ENCODE data around the gene PHKA2. TPM values are rescaled to one million over a fixed set of nuclear protein-coding genes. Genes with fewer than 3 reads are reported as not detected.

PHKA2 gene
- total RNA-seq, 1 experiment from 2014 or later, result 34.4 TPM

- no peak overlapping the region for H3K4me3 ChIP-seq
- TF ChIP-seq CTCF (conservative IDR thresholded peaks at IDR 0.05) (no peak), EZH2 (IDR thresholded peaks at IDR 0.05; ENCODE audit: low read depth) (no peak)
- CTCF ChIA-PET, result no interaction called here
Measured at GRCh38 chrX:18970465-18970864, 13.4 kb downstream of the PHKA2 start.

GRCh38 chrX:18966624-18967023 lies 17.3 kb downstream of the PHKA2 start:
- H3K36me3 ChIP-seq (ENCODE audit: low read depth), result no peaks in the 10 kb centered on the region
- no peak overlapping the region for H2AFZ ChIP-seq
- CTCF ChIA-PET, result interaction anchor here (0.6 kb wide), 1 partner anchor 880 kb away, joined by 4 read pairs; no protein-coding TSS in a partner anchor

More at GRCh38 chrX:18970465-18970864, 13.4 kb downstream of the PHKA2 start:
- Histone ChIP-seq H3K27me3 (ENCODE audit: insufficient read depth, low read depth) (no peaks in the 10 kb centered on the region), H3F3A (ENCODE audit: insufficient read depth, low read depth) (no peaks in the 10 kb centered on the region), H2AFZ (no peak overlapping the region), H3K79me2 (ENCODE audit: low read depth) (no peaks in the 10 kb centered on the region), H4K20me1 (ENCODE audit: insufficient read depth) (no peaks in the 10 kb centered on the region), H3K4me2 (no peak overlapping the region), H3K36me3 (ENCODE audit: low read depth) (no peaks in the 10 kb centered on the region), H3K27ac (no peak overlapping the region), H3K4me1 (replicated peaks; ENCODE audit: insufficient read depth) (no peaks in the 10 kb centered on the region), H3K9me3 (ENCODE audit: insufficient read depth, low read depth) (no peaks in the 10 kb centered on the region), H3K9me2 (ENCODE audit: insufficient read depth) (no peaks in the 10 kb centered on the region)
- POLR2A ChIA-PET (ENCODE audit: unreplicated experiment), result no interaction called here
- no peak for DNase-seq
- BruUV-seq (replicated peaks), result no TSS peak
- intact Hi-C loops (cut with micrococcal nuclease; ENCODE audit: unreplicated experiment), result no loop called here

GRCh38 chrX:18964901-18965300 lies 19.0 kb downstream of the PHKA2 start:
- no peaks in the 10 kb centered on the region for H3K9me3 ChIP-seq (ENCODE audit: insufficient read depth, low read depth)
- DNase-seq, result no peak
- POLR2A ChIA-PET (ENCODE audit: unreplicated experiment), result no interaction called here
- H3K27me3 ChIP-seq (ENCODE audit: insufficient read depth, low read depth), result no peaks in the 10 kb centered on the region
- BruUV-seq (replicated peaks), result no TSS peak
- CTCF ChIA-PET, result interaction anchor here (0.6 kb wide), 1 partner anchor 33 kb away, joined by 3 read pairs; no protein-coding TSS in a partner anchor
- no peaks in the 10 kb centered on the region for H3K79me2 ChIP-seq (ENCODE audit: low read depth)
- H3K4me1 ChIP-seq (replicated peaks; ENCODE audit: insufficient read depth), result no peaks in the 10 kb centered on the region
- H4K20me1 ChIP-seq (ENCODE audit: insufficient read depth), result no peaks in the 10 kb centered on the region
- no peaks in the 10 kb centered on the region for H3K36me3 ChIP-seq (ENCODE audit: low read depth)
- no peak overlapping the region for H3K27ac ChIP-seq
- TF ChIP-seq CTCF (conservative IDR thresholded peaks at IDR 0.05), result no peak
- no peak for TF ChIP-seq EZH2 (IDR thresholded peaks at IDR 0.05; ENCODE audit: low read depth)
- H3K9me2 ChIP-seq (ENCODE audit: insufficient read depth), result no peaks in the 10 kb centered on the region
- no peak overlapping the region for H2AFZ ChIP-seq
- no peak overlapping the region for H3K4me2 ChIP-seq
- no peaks in the 10 kb centered on the region for H3F3A ChIP-seq (ENCODE audit: insufficient read depth, low read depth)
- intact Hi-C loops (cut with micrococcal nuclease; ENCODE audit: unreplicated experiment), result no loop called here
- no peak overlapping the region for H3K4me3 ChIP-seq

More at GRCh38 chrX:18966624-18967023, 17.3 kb downstream of the PHKA2 start:
- Histone ChIP-seq H3F3A (ENCODE audit: insufficient read depth, low read depth) (no peaks in the 10 kb centered on the region), H3K79me2 (ENCODE audit: low read depth) (no peaks in the 10 kb centered on the region), H3K27me3 (ENCODE audit: insufficient read depth, low read depth) (no peaks in the 10 kb centered on the region), H3K27ac (no peak overlapping the region), H3K4me3 (no peak overlapping the region), H3K4me2 (no peak overlapping the region), H3K9me3 (ENCODE audit: insufficient read depth, low read depth) (no peaks in the 10 kb centered on the region), H3K9me2 (ENCODE audit: insufficient read depth) (no peaks in the 10 kb centered on the region), H4K20me1 (ENCODE audit: insufficient read depth) (no peaks in the 10 kb centered on the region), H3K4me1 (replicated peaks; ENCODE audit: insufficient read depth) (no peaks in the 10 kb centered on the region)
- intact Hi-C loops (cut with micrococcal nuclease; ENCODE audit: unreplicated experiment), result no loop called here
- no peak for TF ChIP-seq EZH2 (IDR thresholded peaks at IDR 0.05; ENCODE audit: low read depth)
- DNase-seq, result no peak
- BruUV-seq (replicated peaks), result no TSS peak
- POLR2A ChIA-PET (ENCODE audit: unreplicated experiment), result no interaction called here

- H3K79me2 ChIP-seq (ENCODE audit: low read depth), result no peaks in the 10 kb centered on the region
- TF ChIP-seq EZH2 (IDR thresholded peaks at IDR 0.05; ENCODE audit: low read depth), result no peak
- TF ChIP-seq CTCF (conservative IDR thresholded peaks at IDR 0.05), result no peak
- H3K27ac ChIP-seq, result no peak overlapping the region
- CTCF ChIA-PET, result no interaction called here
- intact Hi-C loops (cut with micrococcal nuclease; ENCODE audit: unreplicated experiment), result no loop called here
- H3F3A ChIP-seq (ENCODE audit: insufficient read depth, low read depth), result no peaks in the 10 kb centered on the region
- no peak overlapping the region for H3K4me3 ChIP-seq
- H3K36me3 ChIP-seq (ENCODE audit: low read depth), result no peaks in the 10 kb centered on the region
- H3K9me2 ChIP-seq (ENCODE audit: insufficient read depth), result no peaks in the 10 kb centered on the region
- no peaks in the 10 kb centered on the region for H3K4me1 ChIP-seq (replicated peaks; ENCODE audit: insufficient read depth)
- no peak overlapping the region for H3K4me2 ChIP-seq
- H3K9me3 ChIP-seq (ENCODE audit: insufficient read depth, low read depth), result no peaks in the 10 kb centered on the region
- POLR2A ChIA-PET (ENCODE audit: unreplicated experiment), result no interaction called here
- H4K20me1 ChIP-seq (ENCODE audit: insufficient read depth), result no peaks in the 10 kb centered on the region
- H2AFZ ChIP-seq, result no peak overlapping the region
- no peak for DNase-seq
- H3K27me3 ChIP-seq (ENCODE audit: insufficient read depth, low read depth), result no peaks in the 10 kb centered on the region
- BruUV-seq (replicated peaks), result no TSS peak
Measured at GRCh38 chrX:18964026-18964425, 19.9 kb downstream of the PHKA2 start.

Measured in PC-9 (cell line).